ENCODE measurements around the gene IGFBP1.

The IGFBP1 gene

DNA sequence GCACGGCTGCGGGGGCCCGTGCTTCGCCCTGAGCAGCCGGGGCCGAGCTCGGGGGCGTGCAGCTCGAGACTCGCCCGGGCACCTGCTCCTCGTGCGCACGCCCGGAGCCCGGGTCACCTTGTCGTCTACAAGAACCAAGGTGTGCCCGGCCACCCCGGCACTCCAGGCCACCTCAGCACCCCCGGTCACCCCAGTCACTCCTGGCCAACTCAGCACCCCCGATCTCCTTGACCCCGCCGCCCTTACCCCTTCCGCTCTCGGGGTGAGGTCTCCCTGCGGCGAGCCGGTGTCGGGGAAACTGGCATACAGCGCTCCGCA lies 33.1 kb downstream of the IGFBP1 start:
- TF ChIP-seq, protein P1, sequence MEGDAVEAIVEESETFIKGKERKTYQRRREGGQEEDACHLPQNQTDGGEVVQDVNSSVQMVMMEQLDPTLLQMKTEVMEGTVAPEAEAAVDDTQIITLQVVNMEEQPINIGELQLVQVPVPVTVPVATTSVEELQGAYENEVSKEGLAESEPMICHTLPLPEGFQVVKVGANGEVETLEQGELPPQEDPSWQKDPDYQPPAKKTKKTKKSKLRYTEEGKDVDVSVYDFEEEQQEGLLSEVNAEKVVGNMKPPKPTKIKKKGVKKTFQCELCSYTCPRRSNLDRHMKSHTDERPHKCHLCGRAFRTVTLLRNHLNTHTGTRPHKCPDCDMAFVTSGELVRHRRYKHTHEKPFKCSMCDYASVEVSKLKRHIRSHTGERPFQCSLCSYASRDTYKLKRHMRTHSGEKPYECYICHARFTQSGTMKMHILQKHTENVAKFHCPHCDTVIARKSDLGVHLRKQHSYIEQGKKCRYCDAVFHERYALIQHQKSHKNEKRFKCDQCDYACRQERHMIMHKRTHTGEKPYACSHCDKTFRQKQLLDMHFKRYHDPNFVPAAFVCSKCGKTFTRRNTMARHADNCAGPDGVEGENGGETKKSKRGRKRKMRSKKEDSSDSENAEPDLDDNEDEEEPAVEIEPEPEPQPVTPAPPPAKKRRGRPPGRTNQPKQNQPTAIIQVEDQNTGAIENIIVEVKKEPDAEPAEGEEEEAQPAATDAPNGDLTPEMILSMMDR (IDR thresholded peaks at IDR 0.05) = no peak
- peaks cover 2% of the 10 kb centered on the region for H3K4me1 ChIP-seq

DNA sequence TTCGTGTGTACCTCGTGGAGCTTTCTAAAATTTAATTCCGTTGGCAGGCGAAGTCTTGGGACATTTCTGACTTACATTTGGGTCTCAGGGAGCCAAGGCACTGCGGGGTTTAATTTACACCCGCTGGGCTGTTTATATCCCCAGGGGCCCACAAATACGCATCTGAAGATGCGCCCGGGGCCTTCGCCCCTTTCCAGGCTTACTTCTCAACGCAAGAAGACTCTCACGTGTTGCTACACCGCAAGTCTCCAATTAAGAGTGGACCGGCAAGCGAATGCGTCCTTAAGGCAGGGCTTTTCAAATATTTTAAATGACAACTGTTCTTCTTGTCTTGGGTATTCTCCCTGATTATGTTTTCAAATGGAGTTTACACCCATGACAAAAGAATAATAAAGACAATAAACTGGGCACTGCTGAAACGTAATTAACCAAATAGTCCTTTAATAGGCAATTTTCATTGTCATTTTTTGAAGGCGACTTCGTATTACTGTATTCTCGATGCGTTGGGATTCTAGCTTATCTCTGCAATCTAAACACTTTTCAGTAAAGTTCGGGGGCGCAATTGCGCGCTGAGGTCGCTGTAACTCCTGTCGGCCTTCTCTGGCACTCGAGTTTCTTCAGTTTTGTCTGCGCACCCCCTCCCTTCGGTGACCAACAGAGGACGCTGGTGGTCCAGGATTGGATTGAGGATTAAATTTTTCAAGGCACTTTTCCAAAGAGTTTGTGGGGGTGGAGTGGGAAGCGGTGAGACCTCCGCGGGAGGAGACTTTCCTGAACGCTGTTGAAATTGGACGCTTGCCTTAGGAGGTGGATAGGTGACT lies 33.6 kb downstream of the IGFBP1 start:
- peak overlapping the region; percentile 40 for H3K4me2 ChIP-seq (ENCODE audit: low read length)
- no peak overlapping the region for H2AFZ ChIP-seq
- H3K36me3 ChIP-seq (ENCODE audit: control insufficient read depth, insufficient read depth, low read length) = no peaks in the 10 kb centered on the region
- TF ChIP-seq, protein P1 (IDR thresholded peaks at IDR 0.05) = peak; percentile 35
- H3K27me3 ChIP-seq (ENCODE audit: control insufficient read depth, insufficient read depth, low read length) = no peaks in the 10 kb centered on the region
- H3K9ac ChIP-seq = no peak overlapping the region
- H3K79me2 ChIP-seq = no peaks in the 10 kb centered on the region
- no peak overlapping the region for H3K27ac ChIP-seq
- peak overlapping the region; percentile 41 for H3K4me3 ChIP-seq (ENCODE audit: low read depth, low read length)
- H3K9me3 ChIP-seq (ENCODE audit: control insufficient read depth, low read length) = no peaks in the 10 kb centered on the region
- peaks cover 2% of the 10 kb centered on the region for H3K4me1 ChIP-seq

More for the DNA sequence above, 33.1 kb downstream of the IGFBP1 start:
- H3K27ac ChIP-seq = no peak overlapping the region
- no peak overlapping the region for H2AFZ ChIP-seq
- no peaks in the 10 kb centered on the region for H3K79me2 ChIP-seq
- peak overlapping the region; percentile 41 for H3K4me3 ChIP-seq (ENCODE audit: low read depth, low read length)
- H3K27me3 ChIP-seq (ENCODE audit: control insufficient read depth, insufficient read depth, low read length) = no peaks in the 10 kb centered on the region
- H3K9ac ChIP-seq = no peak overlapping the region
- peak overlapping the region; percentile 39 for H3K4me2 ChIP-seq (ENCODE audit: low read length)
- H3K9me3 ChIP-seq (ENCODE audit: control insufficient read depth, low read length) = no peaks in the 10 kb centered on the region
- H3K36me3 ChIP-seq (ENCODE audit: control insufficient read depth, insufficient read depth, low read length) = no peaks in the 10 kb centered on the region

DNA sequence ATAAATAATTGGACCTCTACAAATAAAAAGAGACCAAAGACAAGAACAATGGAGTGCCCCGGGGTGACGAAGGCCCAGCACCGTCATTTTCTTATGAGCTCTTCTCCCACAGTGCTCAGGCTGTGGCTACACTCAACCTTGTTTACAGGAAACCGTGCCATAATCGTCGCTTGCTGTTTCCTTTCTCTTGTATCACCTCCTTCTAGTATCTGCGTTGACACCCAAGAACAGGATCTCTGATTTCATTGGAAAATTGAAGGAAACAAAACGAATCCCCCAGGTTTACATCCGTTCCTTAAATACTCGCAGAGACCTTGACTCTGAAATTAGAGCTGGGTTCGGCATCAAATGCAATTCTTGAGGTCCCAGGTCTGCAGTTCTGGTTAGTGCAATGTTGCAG lies 34.5 kb downstream of the IGFBP1 start:
- Histone ChIP-seq H3K4me1 (peaks cover under 1% of the 10 kb centered on the region), H3K9ac (no peak overlapping the region), H3K9me3 (ENCODE audit: control insufficient read depth, low read length) (no peaks in the 10 kb centered on the region), H2AFZ (peak overlapping the region; percentile 27), H3K79me2 (no peaks in the 10 kb centered on the region), H3K36me3 (ENCODE audit: control insufficient read depth, insufficient read depth, low read length) (no peaks in the 10 kb centered on the region), H3K27me3 (ENCODE audit: control insufficient read depth, insufficient read depth, low read length) (no peaks in the 10 kb centered on the region), H3K4me2 (ENCODE audit: low read length) (peak overlapping the region; percentile 48), H3K27ac (no peak overlapping the region), H3K4me3 (ENCODE audit: low read depth, low read length) (peak overlapping the region; percentile 15)
- TF ChIP-seq, protein P1 (IDR thresholded peaks at IDR 0.05) = no peak

DNA sequence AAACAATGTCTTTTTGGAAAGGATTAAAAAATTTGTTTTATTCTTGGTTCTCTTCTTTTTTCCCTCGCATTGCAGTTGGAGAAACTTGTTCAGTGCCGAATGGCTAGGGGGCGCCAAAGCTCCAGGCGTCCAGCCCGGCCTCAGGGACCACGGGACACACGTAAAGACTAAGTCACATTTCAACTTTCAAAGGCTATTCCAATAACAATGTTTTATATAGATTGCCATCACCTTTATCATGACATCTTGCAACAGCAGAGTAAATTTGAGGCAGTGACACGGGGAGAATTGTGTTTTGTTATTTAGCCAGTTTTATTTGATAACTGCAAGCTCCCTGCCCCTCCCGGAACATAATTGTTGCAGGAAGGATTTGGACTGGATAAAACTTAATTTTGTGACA lies 35.0 kb downstream of the IGFBP1 start:
- H3K9ac ChIP-seq = no peak overlapping the region
- no peaks in the 10 kb centered on the region for H3K79me2 ChIP-seq
- H2AFZ ChIP-seq = peak overlapping the region; percentile 27
- TF ChIP-seq, protein P1 (IDR thresholded peaks at IDR 0.05) = peak; percentile 83
- peak overlapping the region; percentile 15 for H3K4me3 ChIP-seq (ENCODE audit: low read depth, low read length)
- H3K36me3 ChIP-seq (ENCODE audit: control insufficient read depth, insufficient read depth, low read length) = no peaks in the 10 kb centered on the region
- H3K9me3 ChIP-seq (ENCODE audit: control insufficient read depth, low read length) = no peaks in the 10 kb centered on the region
- H3K4me1 ChIP-seq = no peaks in the 10 kb centered on the region
- H3K4me2 ChIP-seq (ENCODE audit: low read length) = no peak overlapping the region
- no peak overlapping the region for H3K27ac ChIP-seq
- H3K27me3 ChIP-seq (ENCODE audit: control insufficient read depth, insufficient read depth, low read length) = no peaks in the 10 kb centered on the region

DNA sequence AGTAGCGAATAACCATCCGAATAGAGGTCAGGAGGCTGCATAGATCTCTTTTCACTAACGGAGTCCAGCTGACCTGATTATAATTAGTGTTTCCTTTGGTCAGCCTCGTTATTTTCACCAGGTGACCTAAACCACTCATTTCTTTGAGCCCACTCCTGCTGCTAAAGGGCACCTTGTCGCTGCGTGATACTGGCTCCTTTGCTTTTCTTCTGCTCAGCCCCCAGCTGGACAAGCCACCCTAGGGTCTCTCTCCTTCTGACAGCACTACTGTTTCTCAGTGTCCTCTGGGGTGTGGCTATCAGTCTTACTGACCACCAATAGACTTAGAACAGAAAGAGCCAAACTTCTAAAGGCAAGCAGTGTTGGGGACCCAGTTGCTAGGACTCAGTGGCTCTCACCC lies 35.5 kb downstream of the IGFBP1 start:
- H3K9ac ChIP-seq = no peak overlapping the region
- no peaks in the 10 kb centered on the region for H3K9me3 ChIP-seq (ENCODE audit: control insufficient read depth, low read length)
- H3K36me3 ChIP-seq (ENCODE audit: control insufficient read depth, insufficient read depth, low read length) = no peaks in the 10 kb centered on the region
- no peaks in the 10 kb centered on the region for H3K4me1 ChIP-seq
- TF ChIP-seq, protein P1 (IDR thresholded peaks at IDR 0.05) = no peak
- no peaks in the 10 kb centered on the region for H3K79me2 ChIP-seq
- no peaks in the 10 kb centered on the region for H3K27me3 ChIP-seq (ENCODE audit: control insufficient read depth, insufficient read depth, low read length)
- H3K4me2 ChIP-seq (ENCODE audit: low read length) = no peak overlapping the region
- no peak overlapping the region for H2AFZ ChIP-seq
- H3K27ac ChIP-seq = no peak overlapping the region
- no peak overlapping the region for H3K4me3 ChIP-seq (ENCODE audit: low read depth, low read length)
